DND-41 (cell line): ENCODE measurements around the gene DDX49.

Source experiments
- ATAC-seq: fragments of 200-7000 bp; cut with Tn5 transposase; 3 replicates; pipeline ENCODE4 v1.9.1; 2021; ENCODE audit warnings: low read depth; ENCODE audit not compliant: insufficient read depth
- DNase-seq: peaks from one replicate; pipeline ENCODE4 v3.0.0-alpha.2; 2020
- H2AFZ ChIP-seq: 2 replicates; pipeline ENCODE4 v1.6.0; 2012; ENCODE audit warnings: low read depth, low read length
- H3K27ac ChIP-seq: 2 replicates; pipeline ENCODE4 v1.5.1; 2012; ENCODE audit warnings: low read length, inconsistent platforms
- H3K27me3 ChIP-seq: fragments of 200-600 bp; sonication (generic); 2 replicates; pipeline ENCODE4 v1.6.0; 2012; ENCODE audit warnings: low read length, mild to moderate bottlenecking, inconsistent platforms; ENCODE audit not compliant: insufficient read depth, poor library complexity
- H3K36me3 ChIP-seq: 2 replicates; pipeline ENCODE4 v1.5.1; 2012; ENCODE audit warnings: low read length, inconsistent platforms; ENCODE audit not compliant: insufficient read depth
- H3K4me1 ChIP-seq: 2 replicates; pipeline ENCODE4 v1.5.1; 2012; ENCODE audit warnings: mild to moderate bottlenecking, low read length; ENCODE audit not compliant: insufficient read depth
- H3K4me2 ChIP-seq: 2 replicates; pipeline ENCODE4 v1.6.0; 2012; ENCODE audit warnings: mild to moderate bottlenecking, moderate library complexity, low read length, inconsistent platforms; ENCODE audit not compliant: insufficient read depth
- H3K4me3 ChIP-seq, 2 experiments: fragments of 200-600 bp in 1 of 2; shearing (Covaris generic) in 1 of 2; 2 replicates each; pipeline ENCODE4 v1.5.1; 2012 to 2016; ENCODE audit warnings: inconsistent platforms in 2 of 2, low read length in 2 of 2, mild to moderate bottlenecking in 2 of 2, low read depth in 1 of 2, moderate library complexity in 1 of 2
- H3K79me2 ChIP-seq: 2 replicates; pipeline ENCODE4 v1.6.0; 2012; ENCODE audit warnings: low read length, inconsistent platforms; ENCODE audit not compliant: insufficient read depth
- H3K9ac ChIP-seq: 2 replicates; pipeline ENCODE4 v1.6.0; 2012; ENCODE audit warnings: low read depth, mild to moderate bottlenecking, inconsistent platforms, low read length, moderate library complexity
- H3K9me3 ChIP-seq: 2 replicates; pipeline ENCODE4 v1.5.1; 2012; ENCODE audit warnings: low read length, moderate library complexity, mild to moderate bottlenecking, inconsistent platforms; ENCODE audit not compliant: insufficient read depth, severe bottlenecking
- H4K20me1 ChIP-seq: 2 replicates; pipeline ENCODE4 v1.6.0; 2012; ENCODE audit warnings: low read length; ENCODE audit not compliant: insufficient read depth
- CTCF ChIP-seq: IDR thresholded peaks from 2 replicates; pipeline ENCODE4 v1.5.1; 2012; ENCODE audit warnings: borderline replicate concordance, low read length, moderate library complexity, mild to moderate bottlenecking; ENCODE audit not compliant: poor library complexity, severe bottlenecking; ENCODE audit errors: extremely low read depth
- EZH2 ChIP-seq: IDR thresholded peaks from 3 replicates; pipeline ENCODE4 v1.6.1; 2012; ENCODE audit warnings: borderline replicate concordance, low read depth, mild to moderate bottlenecking, moderate library complexity, low read length, inconsistent platforms; ENCODE audit not compliant: severe bottlenecking

The DDX49 gene

GRCh38 chr19:18881491-18881890, 38.0 kb upstream of the DDX49 start:
- DNase-seq = no peak
- H3K4me1 ChIP-seq = no peaks in the 10 kb centered on the region
- no peak for ATAC-seq
- no peak overlapping the region for H3K9ac ChIP-seq
- H3K79me2 ChIP-seq = no peaks in the 10 kb centered on the region
- TF ChIP-seq EZH2 (no peak), CTCF (no peak)
- H3K4me3 ChIP-seq = no peak overlapping the region
- H3K27me3 ChIP-seq = no peaks in the 10 kb centered on the region
- H3K4me2 ChIP-seq = no peak overlapping the region
- H3K9me3 ChIP-seq = no peaks in the 10 kb centered on the region
- no peaks in the 10 kb centered on the region for H3K36me3 ChIP-seq
- no peak overlapping the region for H3K27ac ChIP-seq
- H4K20me1 ChIP-seq = peaks cover 3% of the 10 kb centered on the region; the same call in 1 of the 2 replicates
- H2AFZ ChIP-seq = no peak overlapping the region

GRCh38 chr19:18883526-18884304, 35.8 kb upstream of the DDX49 start:
- Histone ChIP-seq H4K20me1 (peaks cover 3% of the 10 kb centered on the region; the same call in 1 of the 2 replicates), H3K9ac (no peak overlapping the region), H2AFZ (no peak overlapping the region), H3K4me1 (no peaks in the 10 kb centered on the region), H3K36me3 (no peaks in the 10 kb centered on the region), H3K9me3 (no peaks in the 10 kb centered on the region), H3K79me2 (no peaks in the 10 kb centered on the region), H3K27ac (no peak overlapping the region), H3K4me2 (no peak overlapping the region), H3K4me3 (no peak overlapping the region), H3K27me3 (no peaks in the 10 kb centered on the region)
- ATAC-seq (no peak), DNase-seq (no peak)
- no peak for TF ChIP-seq EZH2
- no peak for TF ChIP-seq CTCF

- DNase-seq = no peak
- no peak for ATAC-seq
- no peak overlapping the region for H3K4me3 ChIP-seq
- H3K27ac ChIP-seq = no peak overlapping the region
- H3K4me2 ChIP-seq = no peak overlapping the region
- H3K9me3 ChIP-seq = no peaks in the 10 kb centered on the region
- no peaks in the 10 kb centered on the region for H4K20me1 ChIP-seq
- no peaks in the 10 kb centered on the region for H3K79me2 ChIP-seq
- no peak overlapping the region for H2AFZ ChIP-seq
- no peak overlapping the region for H3K9ac ChIP-seq
- H3K27me3 ChIP-seq = no peaks in the 10 kb centered on the region
- H3K4me1 ChIP-seq = no peaks in the 10 kb centered on the region
- TF ChIP-seq CTCF = no peak
- no peak for TF ChIP-seq EZH2
- no peaks in the 10 kb centered on the region for H3K36me3 ChIP-seq
Observed at GRCh38 chr19:18886972-18887371, 32.5 kb upstream of the DDX49 start.
